CD4-positive, alpha-beta T cell (primary cell): ENCODE measurements around the gene DARS1. TPM values are rescaled to one million over a fixed set of nuclear protein-coding genes. Genes with fewer than 3 reads are reported as not detected.

Experiments used
- ATAC-seq: fragments of 200-7000 bp; cut with Tn5 transposase; one replicate; pipeline ENCODE4 v1.10.0; 2022; ENCODE audit warnings: mild to moderate bottlenecking; ENCODE audit not compliant: poor library complexity
- CTCF ChIA-PET: fragments of 350-600 bp; sonication (Branson Sonifier 250); formaldehyde crosslinking; loops from one replicate; lab custom pipeline; 2021; ENCODE audit warnings: antibody characterized with exemption, inconsistent platforms; lab: Charles Lee
- POLR2A ChIA-PET: fragments of 350-600 bp; sonication (Branson Sonifier 250); formaldehyde crosslinking; loops from one replicate; lab custom pipeline; 2021; ENCODE audit warnings: antibody characterized with exemption, inconsistent platforms; lab: Charles Lee
- DNase-seq, 14 experiments: peaks; one replicate each; pipeline ENCODE4 v3.0.0-alpha.2; 2013 to 2020; ENCODE audit warnings: mixed read lengths in 2 of 14
- H3K27ac ChIP-seq, 2 donors: one replicate each; pipeline versions ENCODE4 v1.5.1 to v1.7.0; 2013; ENCODE audit warnings: low read length in 2 of 2, low read depth in 1 of 2, mild to moderate bottlenecking in 1 of 2
- H3K27me3 ChIP-seq, 2 experiments: 1 replicate in 1 of 2; 2 replicates in 1 of 2; pipeline versions ENCODE4 v1.6.1 to v1.7.0; 2013; ENCODE audit warnings: low read length in 2 of 2, control low read depth in 1 of 2, mild to moderate bottlenecking in 1 of 2, moderate library complexity in 1 of 2; ENCODE audit not compliant: insufficient read depth in 2 of 2, control insufficient read depth in 1 of 2
- H3K36me3 ChIP-seq: one replicate; pipeline ENCODE4 v1.6.1; 2013; ENCODE audit warnings: low read length, control low read depth; ENCODE audit not compliant: insufficient read depth
- H3K4me1 ChIP-seq: one replicate; pipeline ENCODE4 v1.6.1; 2013; ENCODE audit warnings: low read length, control low read depth; ENCODE audit not compliant: insufficient read depth
- H3K4me3 ChIP-seq: one replicate; pipeline ENCODE4 v1.5.1; 2013; ENCODE audit warnings: mild to moderate bottlenecking, low read length, moderate library complexity
- H3K9me3 ChIP-seq, 2 experiments: 1 replicate in 1 of 2; 2 replicates in 1 of 2; pipeline versions ENCODE4 v1.6.1 to v1.7.0; 2013; ENCODE audit warnings: low read length in 2 of 2, mild to moderate bottlenecking in 2 of 2, control low read depth in 1 of 2, moderate library complexity in 1 of 2; ENCODE audit not compliant: control insufficient read depth in 1 of 2, insufficient read depth in 1 of 2
- H3K27ac Mint-ChIP-seq: one replicate; pipeline ENCODE4 v1.8.0; 2020; ENCODE audit warnings: mixed read lengths
- H3K27me3 Mint-ChIP-seq: one replicate; pipeline ENCODE4 v1.8.0; 2021; ENCODE audit warnings: mixed read lengths
- H3K36me3 Mint-ChIP-seq: one replicate; pipeline ENCODE4 v1.8.0; 2021; ENCODE audit warnings: low read depth, mixed read lengths
- H3K4me1 Mint-ChIP-seq: one replicate; pipeline ENCODE4 v1.8.0; 2021; ENCODE audit warnings: low read depth, mixed read lengths
- H3K4me3 Mint-ChIP-seq: one replicate; pipeline ENCODE4 v1.8.0; 2020; ENCODE audit warnings: mild to moderate bottlenecking, mixed read lengths
- H3K9me3 Mint-ChIP-seq: one replicate; pipeline ENCODE4 v1.8.0; 2020; ENCODE audit warnings: mixed read lengths
- CTCF ChIP-seq: fragments of 200-600 bp; IDR thresholded peaks from one replicate; pipeline ENCODE4 v1.8.0; 2022; ENCODE audit warnings: antibody characterized with exemption, mild to moderate bottlenecking
- intact Hi-C, 2 experiments: fragments of 100-400 bp; cut with DNase I in 1 of 2; cut with micrococcal nuclease in 1 of 2; formaldehyde crosslinking; loops; one replicate each; pipeline versions ENCODE4 v1.15.1 to v1.9.0; 2023 to 2025; cut with DNase I, micrococcal nuclease
- total RNA-seq, 174 experiments: library from RNA in 2 of 174; stranded (reverse) in 2 of 174; gene quantifications; one replicate each; pipeline ENCODE4 v1.2.3 and lab custom pipeline; 2021 to 2026

DARS1 gene
- total RNA-seq, 2 experiments from 2014 or later: 38.2 to 41.7 TPM

- ChIA-PET CTCF (no interaction called here), POLR2A (no interaction called here)
- no peak overlapping the region for H3K27ac Mint-ChIP-seq
- Histone ChIP-seq H3K9me3 (peaks cover 0 to 6% of the 10 kb centered on the region in 2 experiments), H3K4me1 (peaks cover 4% of the 10 kb centered on the region), H3K27ac (no peak overlapping the region), H3K27me3 (no peaks in the 10 kb centered on the region), H3K4me3 (no peak overlapping the region), H3K36me3 (no peaks in the 10 kb centered on the region)
- H3K4me1 Mint-ChIP-seq: peaks cover 8% of the 10 kb centered on the region
- no peak for ATAC-seq
- no peak for DNase-seq
- H3K9me3 Mint-ChIP-seq: no peaks in the 10 kb centered on the region
- H3K36me3 Mint-ChIP-seq: no peaks in the 10 kb centered on the region
- H3K4me3 Mint-ChIP-seq: no peak overlapping the region
- no peaks in the 10 kb centered on the region for H3K27me3 Mint-ChIP-seq
- intact Hi-C loops: no loop called here
- no peak for TF ChIP-seq CTCF
Measured at GRCh38 chr2:136029149-136029548, 43.7 kb upstream of the DARS1 start.

GRCh38 chr2:136028001-136028400 lies 42.6 kb upstream of the DARS1 start:
- ATAC-seq: no peak
- Mint-ChIP-seq H3K4me3 (no peak overlapping the region), H3K27me3 (no peaks in the 10 kb centered on the region), H3K27ac (no peak overlapping the region), H3K4me1 (peaks cover 8% of the 10 kb centered on the region), H3K9me3 (no peaks in the 10 kb centered on the region), H3K36me3 (no peaks in the 10 kb centered on the region)
- Histone ChIP-seq H3K4me1 (peaks cover 4% of the 10 kb centered on the region), H3K9me3 (peaks cover 0 to 6% of the 10 kb centered on the region in 2 experiments), H3K27ac (no peak overlapping the region), H3K36me3 (no peaks in the 10 kb centered on the region), H3K4me3 (no peak overlapping the region), H3K27me3 (no peaks in the 10 kb centered on the region)
- ChIA-PET POLR2A (no interaction called here), CTCF (no interaction called here)
- no peak for DNase-seq
- TF ChIP-seq CTCF: no peak
- intact Hi-C loops: no loop called here

GRCh38 chr2:136027112-136027511 lies 41.7 kb upstream of the DARS1 start:
- H3K36me3 Mint-ChIP-seq: no peaks in the 10 kb centered on the region
- intact Hi-C loops: no loop called here
- H3K9me3 ChIP-seq: peaks cover 0 to 6% of the 10 kb centered on the region in 2 experiments
- ChIA-PET CTCF (no interaction called here), POLR2A (interaction anchor here (1.3 kb wide), 1 partner anchor 105 kb away, joined by 3 read pairs; no protein-coding TSS in a partner anchor)
- DNase-seq (no peak), ATAC-seq (no peak)
- no peaks in the 10 kb centered on the region for H3K27me3 ChIP-seq
- H3K4me1 Mint-ChIP-seq: peaks cover 8% of the 10 kb centered on the region
- H3K36me3 ChIP-seq: no peaks in the 10 kb centered on the region
- no peaks in the 10 kb centered on the region for H3K27me3 Mint-ChIP-seq
- no peak overlapping the region for H3K4me3 ChIP-seq
- H3K9me3 Mint-ChIP-seq: no peaks in the 10 kb centered on the region
- no peak overlapping the region for H3K4me3 Mint-ChIP-seq
- H3K4me1 ChIP-seq: peaks cover 4% of the 10 kb centered on the region
- no peak for TF ChIP-seq CTCF
- H3K27ac Mint-ChIP-seq: no peak overlapping the region
- H3K27ac ChIP-seq: no peak overlapping the region
